ENCODE results near the gene NSMCE4A. TPM values are rescaled to one million over a fixed set of nuclear protein-coding genes. Genes with fewer than 3 reads are reported as not detected.

The NSMCE4A gene
- total RNA-seq, 1 donor from 2014 or later, result 42.4 TPM

- TF ChIP-seq CTCF (IDR thresholded peaks at IDR 0.05; ENCODE audit: partially characterized antibody, unreplicated experiment), result no peak
- Mint-ChIP-seq H3K27me3 (ENCODE audit: unreplicated experiment) (no peaks in the 10 kb centered on the region), H3K27ac (ENCODE audit: unreplicated experiment) (no peak overlapping the region), H3K4me1 (ENCODE audit: low read depth, unreplicated experiment) (peaks cover 4% of the 10 kb centered on the region), H3K36me3 (ENCODE audit: unreplicated experiment) (no peaks in the 10 kb centered on the region), H3K9me3 (ENCODE audit: unreplicated experiment) (no peaks in the 10 kb centered on the region), H3K4me3 (ENCODE audit: unreplicated experiment) (no peak overlapping the region)
- no peak for DNase-seq
These were observed 39.7 kb upstream of the NSMCE4A start for GRCh38 chr10:122014652-122015248.

GRCh38 chr10:122013311-122013780 lies 38.3 kb upstream of the NSMCE4A start:
- Mint-ChIP-seq H3K36me3 (ENCODE audit: unreplicated experiment) (no peaks in the 10 kb centered on the region), H3K27me3 (ENCODE audit: unreplicated experiment) (no peaks in the 10 kb centered on the region), H3K27ac (ENCODE audit: unreplicated experiment) (no peak overlapping the region), H3K4me3 (ENCODE audit: unreplicated experiment) (no peak overlapping the region), H3K4me1 (ENCODE audit: low read depth, unreplicated experiment) (peaks cover 2% of the 10 kb centered on the region), H3K9me3 (ENCODE audit: unreplicated experiment) (no peaks in the 10 kb centered on the region)
- no peak for TF ChIP-seq CTCF (IDR thresholded peaks at IDR 0.05; ENCODE audit: partially characterized antibody, unreplicated experiment)
- no peak for DNase-seq

- no peak for DNase-seq
- H3K36me3 Mint-ChIP-seq (ENCODE audit: unreplicated experiment), result no peaks in the 10 kb centered on the region
- no peak overlapping the region for H3K4me3 Mint-ChIP-seq (ENCODE audit: unreplicated experiment)
- H3K4me1 Mint-ChIP-seq (ENCODE audit: low read depth, unreplicated experiment), result no peaks in the 10 kb centered on the region
- no peak for TF ChIP-seq CTCF (IDR thresholded peaks at IDR 0.05; ENCODE audit: partially characterized antibody, unreplicated experiment)
- no peaks in the 10 kb centered on the region for H3K9me3 Mint-ChIP-seq (ENCODE audit: unreplicated experiment)
- no peak overlapping the region for H3K27ac Mint-ChIP-seq (ENCODE audit: unreplicated experiment)
- peaks cover 2% of the 10 kb centered on the region for H3K27me3 Mint-ChIP-seq (ENCODE audit: unreplicated experiment)
These were observed 37.7 kb upstream of the NSMCE4A start for GRCh38 chr10:122012731-122013130.

GRCh38 chr10:122010405-122011050 lies 35.5 kb upstream of the NSMCE4A start:
- H3K4me3 Mint-ChIP-seq (ENCODE audit: unreplicated experiment), result no peak overlapping the region
- no peak overlapping the region for H3K27ac Mint-ChIP-seq (ENCODE audit: unreplicated experiment)

More at GRCh38 chr10:122010405-122011050, 35.5 kb upstream of the NSMCE4A start:
- Mint-ChIP-seq H3K4me1 (ENCODE audit: low read depth, unreplicated experiment) (no peaks in the 10 kb centered on the region), H3K9me3 (ENCODE audit: unreplicated experiment) (no peaks in the 10 kb centered on the region), H3K27me3 (ENCODE audit: unreplicated experiment) (peaks cover 3% of the 10 kb centered on the region), H3K36me3 (ENCODE audit: unreplicated experiment) (no peaks in the 10 kb centered on the region)
- DNase-seq, result no peak
- TF ChIP-seq CTCF (IDR thresholded peaks at IDR 0.05; ENCODE audit: partially characterized antibody, unreplicated experiment), result no peak

All from glutamatergic neuron (in vitro differentiated cells).